Skin of body (tissue), 2 donors: Measurements from ENCODE around the gene NBAS. TPM values are rescaled to one million over a fixed set of nuclear protein-coding genes. Genes with fewer than 3 reads are reported as not detected.
"Not testable (repeated sequence)": the region's sequence is repeated elsewhere in the genome, so short reads cannot be mapped to it uniquely, and the experiment has no call there.

Experiments
- DNase-seq: peaks from one replicate; lab custom pipeline; 2025; lab: John Stamatoyannopoulos, UW
- total RNA-seq: library from RNA; depleted of rRNA; stranded (reverse); fragments of >200 nt; gene quantifications from one replicate; pipeline ENCODE4 v1.2.3, GENCODE V29; 2014

Gene NBAS
- total RNA-seq, 1 donor from 2014 or later: 69.3 TPM

- no peak for DNase-seq
Observed at GRCh38 chr2:15220603-15221002, 340.5 kb downstream of the NBAS start.

- DNase-seq: no peak
Observed at GRCh38 chr2:15218423-15219086, 342.6 kb downstream of the NBAS start.

- DNase-seq: no peak
Observed at GRCh38 chr2:15212249-15212648, 348.9 kb downstream of the NBAS start.

GRCh38 chr2:15210542-15210941 is 350.6 kb downstream of the NBAS start:
- DNase-seq: not testable (repeated sequence)

GRCh38 chr2:15206419-15206818 is 354.7 kb downstream of the NBAS start:
- DNase-seq: no peak

GRCh38 chr2:15205562-15205961 is 355.6 kb downstream of the NBAS start:
- no peak for DNase-seq

- no peak for DNase-seq
Observed at GRCh38 chr2:15201009-15201408, 360.1 kb downstream of the NBAS start.

GRCh38 chr2:15200581-15200980 is 360.6 kb downstream of the NBAS start:
- no peak for DNase-seq

- DNase-seq: no peak
Observed at GRCh38 chr2:15198051-15198450, 363.1 kb downstream of the NBAS start.

- no peak for DNase-seq
Observed at GRCh38 chr2:15195813-15196212, 365.3 kb downstream of the NBAS start.

- no peak for DNase-seq
Observed at GRCh38 chr2:15191789-15192188, 369.3 kb downstream of the NBAS start.

GRCh38 chr2:15189216-15189615 is 371.9 kb downstream of the NBAS start:
- no peak for DNase-seq

- no peak for DNase-seq
Observed at GRCh38 chr2:15187702-15188101, 373.4 kb downstream of the NBAS start.

GRCh38 chr2:15186118-15186517 is 375.0 kb downstream of the NBAS start:
- no peak for DNase-seq

GRCh38 chr2:15184491-15184890 is 376.6 kb downstream of the NBAS start:
- no peak for DNase-seq

- no peak for DNase-seq
Observed at GRCh38 chr2:15182275-15182674, 378.9 kb downstream of the NBAS start.

- DNase-seq: no peak
Observed at GRCh38 chr2:15181092-15181745, 379.9 kb downstream of the NBAS start.

GRCh38 chr2:15180379-15180778 is 380.8 kb downstream of the NBAS start:
- no peak for DNase-seq

- no peak for DNase-seq
Observed at GRCh38 chr2:15178946-15179345, 382.2 kb downstream of the NBAS start.

GRCh38 chr2:15177103-15177502 is 384.0 kb downstream of the NBAS start:
- no peak for DNase-seq

GRCh38 chr2:15176604-15177003 is 384.5 kb downstream of the NBAS start:
- DNase-seq: no peak

- no peak for DNase-seq
Observed at GRCh38 chr2:15174567-15174966, 386.6 kb downstream of the NBAS start.

- no peak for DNase-seq
Observed at GRCh38 chr2:15173501-15173900, 387.6 kb downstream of the NBAS start.
